Measurements from ENCODE around the gene PTDSS2.

DNA sequence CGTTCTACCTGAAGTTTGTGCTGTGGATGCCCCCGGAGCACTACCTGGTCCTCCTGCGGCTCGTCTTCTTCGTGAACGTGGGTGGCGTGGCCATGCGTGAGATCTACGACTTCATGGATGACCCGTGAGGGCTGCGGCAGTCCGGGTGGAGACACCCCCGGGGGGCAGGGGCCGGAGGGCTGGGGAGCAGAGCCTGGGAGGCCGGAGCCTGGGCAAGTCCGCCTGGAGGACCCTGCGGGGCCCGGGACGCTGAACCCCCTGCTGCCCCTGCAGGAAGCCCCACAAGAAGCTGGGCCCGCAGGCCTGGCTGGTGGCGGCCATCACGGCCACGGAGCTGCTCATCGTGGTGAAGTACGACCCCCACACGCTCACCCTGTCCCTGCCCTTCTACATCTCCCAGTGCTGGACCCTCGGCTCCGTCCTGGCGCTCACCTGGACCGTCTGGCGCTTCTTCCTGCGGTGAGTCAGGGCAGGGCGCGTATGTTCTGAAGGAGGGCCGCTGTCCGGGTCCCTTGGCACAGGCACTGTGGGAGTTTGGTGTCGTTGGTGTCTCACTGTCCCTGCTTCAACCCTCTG lies 39.6 kb downstream of the PTDSS2 start:
- TF ChIP-seq, protein P1, sequence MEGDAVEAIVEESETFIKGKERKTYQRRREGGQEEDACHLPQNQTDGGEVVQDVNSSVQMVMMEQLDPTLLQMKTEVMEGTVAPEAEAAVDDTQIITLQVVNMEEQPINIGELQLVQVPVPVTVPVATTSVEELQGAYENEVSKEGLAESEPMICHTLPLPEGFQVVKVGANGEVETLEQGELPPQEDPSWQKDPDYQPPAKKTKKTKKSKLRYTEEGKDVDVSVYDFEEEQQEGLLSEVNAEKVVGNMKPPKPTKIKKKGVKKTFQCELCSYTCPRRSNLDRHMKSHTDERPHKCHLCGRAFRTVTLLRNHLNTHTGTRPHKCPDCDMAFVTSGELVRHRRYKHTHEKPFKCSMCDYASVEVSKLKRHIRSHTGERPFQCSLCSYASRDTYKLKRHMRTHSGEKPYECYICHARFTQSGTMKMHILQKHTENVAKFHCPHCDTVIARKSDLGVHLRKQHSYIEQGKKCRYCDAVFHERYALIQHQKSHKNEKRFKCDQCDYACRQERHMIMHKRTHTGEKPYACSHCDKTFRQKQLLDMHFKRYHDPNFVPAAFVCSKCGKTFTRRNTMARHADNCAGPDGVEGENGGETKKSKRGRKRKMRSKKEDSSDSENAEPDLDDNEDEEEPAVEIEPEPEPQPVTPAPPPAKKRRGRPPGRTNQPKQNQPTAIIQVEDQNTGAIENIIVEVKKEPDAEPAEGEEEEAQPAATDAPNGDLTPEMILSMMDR (IDR thresholded peaks at IDR 0.05) = no peak
- no peak for TF ChIP-seq POLR2A (IDR thresholded peaks at IDR 0.05)
- no peak for TF ChIP-seq POLR2AphosphoS5 (IDR thresholded peaks at IDR 0.05)

Measured in suprapubic skin (tissue), 4 donors.